GM18907 (cell line): Measurements from ENCODE around the gene ROR2.

Source experiments
- ATAC-seq: cut with Tn5 transposase; IDR thresholded peaks from one replicate; pipeline ENCODE4 v1.9.1; 2021; ENCODE audit warnings: mild to moderate bottlenecking, moderate library complexity; ENCODE audit not compliant: unreplicated experiment

Gene ROR2

GRCh38 chr9:91589101-91589553 lies 360.9 kb downstream of the ROR2 start:
- ATAC-seq, result no peak

GRCh38 chr9:91586282-91586681 lies 363.7 kb downstream of the ROR2 start:
- ATAC-seq, result no peak

GRCh38 chr9:91583966-91584365 lies 366.1 kb downstream of the ROR2 start:
- no peak for ATAC-seq

- ATAC-seq, result no peak
These were observed 366.7 kb downstream of the ROR2 start for GRCh38 chr9:91583161-91583875.

GRCh38 chr9:91582181-91582580 lies 367.8 kb downstream of the ROR2 start:
- ATAC-seq, result no peak

GRCh38 chr9:91580136-91580535 lies 369.9 kb downstream of the ROR2 start:
- no peak for ATAC-seq

- ATAC-seq, result no peak
These were observed 371.1 kb downstream of the ROR2 start for GRCh38 chr9:91578911-91579310.

- no peak for ATAC-seq
These were observed 372.4 kb downstream of the ROR2 start for GRCh38 chr9:91577633-91578061.

- ATAC-seq, result no peak
These were observed 377.2 kb downstream of the ROR2 start for GRCh38 chr9:91572811-91573210.

- no peak for ATAC-seq
These were observed 378.0 kb downstream of the ROR2 start for GRCh38 chr9:91572044-91572443.

GRCh38 chr9:91571036-91571435 lies 379.0 kb downstream of the ROR2 start:
- ATAC-seq, result no peak

GRCh38 chr9:91567642-91568274 lies 382.3 kb downstream of the ROR2 start:
- no peak for ATAC-seq

GRCh38 chr9:91564081-91564670 lies 385.9 kb downstream of the ROR2 start:
- ATAC-seq, result no peak

- ATAC-seq, result no peak
These were observed 387.6 kb downstream of the ROR2 start for GRCh38 chr9:91562416-91562815.

- ATAC-seq, result no peak
These were observed 389.7 kb downstream of the ROR2 start for GRCh38 chr9:91560301-91560700.

- no peak for ATAC-seq
These were observed 391.1 kb downstream of the ROR2 start for GRCh38 chr9:91558879-91559278.

GRCh38 chr9:91558395-91558794 lies 391.6 kb downstream of the ROR2 start:
- no peak for ATAC-seq

- no peak for ATAC-seq
These were observed 392.7 kb downstream of the ROR2 start for GRCh38 chr9:91557327-91557726.

GRCh38 chr9:91555132-91555531 lies 394.9 kb downstream of the ROR2 start:
- ATAC-seq, result no peak

- no peak for ATAC-seq
These were observed 400.9 kb downstream of the ROR2 start for GRCh38 chr9:91549177-91549576.

GRCh38 chr9:91547081-91547480 lies 402.9 kb downstream of the ROR2 start:
- ATAC-seq, result no peak

GRCh38 chr9:91546574-91546973 lies 403.5 kb downstream of the ROR2 start:
- ATAC-seq, result no peak
